Measurements from ENCODE around the gene CPEB4.

Gene CPEB4

GRCh38 chr5:173926359-173926758, 38.2 kb downstream of the CPEB4 start:
- in situ Hi-C loops (cut with MboI; ENCODE audit: low pct_unique_long_range_greater_than_20kb, low sequenced_read_pairs), result no loop called here

GRCh38 chr5:173928871-173929574, 40.9 kb downstream of the CPEB4 start:
- DNase-seq, result no peak
- in situ Hi-C loops (cut with MboI; ENCODE audit: low pct_unique_long_range_greater_than_20kb, low sequenced_read_pairs), result no loop called here

More at GRCh38 chr5:173926359-173926758, 38.2 kb downstream of the CPEB4 start:
- no peak for DNase-seq

GRCh38 chr5:173932695-173933139, 44.6 kb downstream of the CPEB4 start:
- in situ Hi-C loops (cut with MboI; ENCODE audit: low pct_unique_long_range_greater_than_20kb, low sequenced_read_pairs), result no loop called here
- DNase-seq, result no peak

- in situ Hi-C loops (cut with MboI; ENCODE audit: low pct_unique_long_range_greater_than_20kb, low sequenced_read_pairs), result no loop called here
- no peak for DNase-seq
These were observed 45.8 kb downstream of the CPEB4 start for GRCh38 chr5:173933901-173934300.

- in situ Hi-C loops (cut with MboI; ENCODE audit: low pct_unique_long_range_greater_than_20kb, low sequenced_read_pairs), result no loop called here
- DNase-seq, result no peak
These were observed 47.2 kb downstream of the CPEB4 start for GRCh38 chr5:173935396-173935795.

GRCh38 chr5:173940269-173940668, 52.1 kb downstream of the CPEB4 start:
- no peak for DNase-seq
- in situ Hi-C loops (cut with MboI; ENCODE audit: low pct_unique_long_range_greater_than_20kb, low sequenced_read_pairs), result no loop called here

- in situ Hi-C loops (cut with MboI; ENCODE audit: low pct_unique_long_range_greater_than_20kb, low sequenced_read_pairs), result no loop called here
These were observed 53.0 kb downstream of the CPEB4 start for GRCh38 chr5:173941102-173941501.

GRCh38 chr5:173941758-173942401, 53.7 kb downstream of the CPEB4 start:
- in situ Hi-C loops (cut with MboI; ENCODE audit: low pct_unique_long_range_greater_than_20kb, low sequenced_read_pairs), result no loop called here
- no peak for DNase-seq

More at GRCh38 chr5:173941102-173941501, 53.0 kb downstream of the CPEB4 start:
- no peak for DNase-seq

GRCh38 chr5:173944511-173944910, 56.4 kb downstream of the CPEB4 start:
- in situ Hi-C loops (cut with MboI; ENCODE audit: low pct_unique_long_range_greater_than_20kb, low sequenced_read_pairs), result no loop called here
- DNase-seq, result no peak

- in situ Hi-C loops (cut with MboI; ENCODE audit: low pct_unique_long_range_greater_than_20kb, low sequenced_read_pairs), result no loop called here
- no peak for DNase-seq
These were observed 57.0 kb downstream of the CPEB4 start for GRCh38 chr5:173945160-173945559.

GRCh38 chr5:173946323-173946722, 58.2 kb downstream of the CPEB4 start:
- in situ Hi-C loops (cut with MboI; ENCODE audit: low pct_unique_long_range_greater_than_20kb, low sequenced_read_pairs), result no loop called here
- DNase-seq, result no peak

GRCh38 chr5:173950829-173951228, 62.7 kb downstream of the CPEB4 start:
- in situ Hi-C loops (cut with MboI; ENCODE audit: low pct_unique_long_range_greater_than_20kb, low sequenced_read_pairs), result loop anchor here (25.0 kb wide), 1 partner anchor 314 kb away; no protein-coding TSS in a partner anchor

GRCh38 chr5:173953528-173954090, 65.5 kb downstream of the CPEB4 start:
- in situ Hi-C loops (cut with MboI; ENCODE audit: low pct_unique_long_range_greater_than_20kb, low sequenced_read_pairs), result loop anchor here (25.0 kb wide), 1 partner anchor 316 kb away; no protein-coding TSS in a partner anchor

More at GRCh38 chr5:173950829-173951228, 62.7 kb downstream of the CPEB4 start:
- no peak for DNase-seq

GRCh38 chr5:173954671-173955521, 66.7 kb downstream of the CPEB4 start:
- in situ Hi-C loops (cut with MboI; ENCODE audit: low pct_unique_long_range_greater_than_20kb, low sequenced_read_pairs), result loop anchor here (25.0 kb wide), 1 partner anchor 318 kb away; no protein-coding TSS in a partner anchor
- no peak for DNase-seq

More at GRCh38 chr5:173953528-173954090, 65.5 kb downstream of the CPEB4 start:
- DNase-seq, result no peak

- in situ Hi-C loops (cut with MboI; ENCODE audit: low pct_unique_long_range_greater_than_20kb, low sequenced_read_pairs), result loop anchor here (25.0 kb wide), 1 partner anchor 324 kb away; no protein-coding TSS in a partner anchor
- no peak for DNase-seq
These were observed 72.8 kb downstream of the CPEB4 start for GRCh38 chr5:173960986-173961385.

- in situ Hi-C loops (cut with MboI; ENCODE audit: low pct_unique_long_range_greater_than_20kb, low sequenced_read_pairs), result loop anchor here (25.0 kb wide), 1 partner anchor 324 kb away; no protein-coding TSS in a partner anchor
- DNase-seq, result no peak
These were observed 73.3 kb downstream of the CPEB4 start for GRCh38 chr5:173961418-173961817.

GRCh38 chr5:173962436-173962972, 74.4 kb downstream of the CPEB4 start:
- DNase-seq, result no peak

GRCh38 chr5:173963182-173963838, 75.2 kb downstream of the CPEB4 start:
- in situ Hi-C loops (cut with MboI; ENCODE audit: low pct_unique_long_range_greater_than_20kb, low sequenced_read_pairs), result loop anchor here (25.0 kb wide), 1 partner anchor 326 kb away; no protein-coding TSS in a partner anchor
- DNase-seq, result no peak

More at GRCh38 chr5:173962436-173962972, 74.4 kb downstream of the CPEB4 start:
- in situ Hi-C loops (cut with MboI; ENCODE audit: low pct_unique_long_range_greater_than_20kb, low sequenced_read_pairs), result loop anchor here (25.0 kb wide), 1 partner anchor 325 kb away; no protein-coding TSS in a partner anchor
